Naive thymus-derived CD4-positive, alpha-beta T cell (primary cell): ENCODE results near the gene BUB3. TPM values are rescaled to one million over a fixed set of nuclear protein-coding genes. Genes with fewer than 3 reads are reported as not detected.

Source experiments
- ATAC-seq: fragments of 150-1000 bp; cut with Tn5 transposase; 2 replicates; pipeline ENCODE4 v1.10.0; 2021; ENCODE audit warnings: mild to moderate bottlenecking, moderate library complexity
- CTCF ChIA-PET: fragments of 350-600 bp; sonication (Branson Sonifier 250); formaldehyde crosslinking; loops from one replicate; lab custom pipeline; 2021; ENCODE audit warnings: antibody characterized with exemption; lab: Charles Lee
- POLR2A ChIA-PET: fragments of 350-600 bp; sonication (Branson Sonifier 250); formaldehyde crosslinking; loops from one replicate; lab custom pipeline; 2021; ENCODE audit warnings: antibody characterized with exemption, inconsistent platforms; lab: Charles Lee
- DNase-seq, 9 donors: peaks; one replicate each; pipeline versions ENCODE4 v3.0.0 to v3.0.0-alpha.2; 2020 to 2022; ENCODE audit warnings: mixed read lengths in 1 of 9
- H3K27ac ChIP-seq: one replicate; pipeline ENCODE4 v1.7.0; 2013; ENCODE audit warnings: mild to moderate bottlenecking, low read depth, low read length, moderate library complexity
- H3K27me3 ChIP-seq, 2 donors: one replicate each; pipeline ENCODE4 v1.7.0; 2013; ENCODE audit warnings: low read length in 2 of 2, mild to moderate bottlenecking in 2 of 2, moderate library complexity in 2 of 2; ENCODE audit not compliant: control insufficient read depth in 2 of 2, insufficient read depth in 2 of 2
- H3K36me3 ChIP-seq, 3 experiments: 1 replicate in 2 of 3; 2 replicates in 1 of 3; pipeline ENCODE4 v1.7.0; 2013; ENCODE audit warnings: low read length in 3 of 3, mild to moderate bottlenecking in 3 of 3, moderate library complexity in 1 of 3; ENCODE audit not compliant: insufficient read depth in 3 of 3, control insufficient read depth in 2 of 3
- H3K4me1 ChIP-seq, 2 donors: one replicate each; pipeline ENCODE4 v1.7.0; 2013; ENCODE audit warnings: low read length in 2 of 2, mild to moderate bottlenecking in 2 of 2, moderate library complexity in 1 of 2; ENCODE audit not compliant: control insufficient read depth in 2 of 2, insufficient read depth in 2 of 2
- H3K4me3 ChIP-seq: 2 replicates; pipeline ENCODE4 v1.7.0; 2013; ENCODE audit warnings: mild to moderate bottlenecking, low read length
- H3K9me3 ChIP-seq, 3 experiments: 1 replicate in 2 of 3; 2 replicates in 1 of 3; pipeline ENCODE4 v1.7.0; 2013; ENCODE audit warnings: low read length in 3 of 3; ENCODE audit not compliant: control insufficient read depth in 2 of 3
- H3K27ac Mint-ChIP-seq, 9 donors: one replicate each; pipeline ENCODE4 v1.8.0; 2020 to 2022; ENCODE audit warnings: mixed read lengths in 9 of 9, mild to moderate bottlenecking in 8 of 9, moderate library complexity in 5 of 9, inconsistent platforms in 2 of 9
- H3K27me3 Mint-ChIP-seq, 5 donors: one replicate each; pipeline ENCODE4 v1.8.0; 2021 to 2022; ENCODE audit warnings: mixed read lengths in 5 of 5, mild to moderate bottlenecking in 1 of 5
- H3K36me3 Mint-ChIP-seq, 5 donors: one replicate each; pipeline ENCODE4 v1.8.0; 2020 to 2022; ENCODE audit warnings: mixed read lengths in 5 of 5, mild to moderate bottlenecking in 3 of 5, inconsistent platforms in 1 of 5
- H3K4me1 Mint-ChIP-seq, 7 donors: one replicate each; pipeline ENCODE4 v1.8.0; 2020 to 2022; ENCODE audit warnings: mixed read lengths in 7 of 7, mild to moderate bottlenecking in 3 of 7, inconsistent platforms in 1 of 7
- H3K4me3 Mint-ChIP-seq, 10 donors: one replicate each; pipeline ENCODE4 v1.8.0; 2020 to 2022; ENCODE audit warnings: mild to moderate bottlenecking in 10 of 10, mixed read lengths in 10 of 10, moderate library complexity in 6 of 10, inconsistent platforms in 2 of 10
- H3K9me3 Mint-ChIP-seq, 11 donors: one replicate each; pipeline ENCODE4 v1.8.0; 2020 to 2022; ENCODE audit warnings: mixed read lengths in 11 of 11, mild to moderate bottlenecking in 4 of 11, inconsistent platforms in 1 of 11, moderate library complexity in 1 of 11
- intact Hi-C, 2 donors: fragments of 100-400 bp; cut with micrococcal nuclease; formaldehyde crosslinking; loops; one replicate each; pipeline ENCODE4 v1.15.1; 2023
- polyA plus RNA-seq, 2 donors: library from polyadenylated mRNA; unstranded; fragments of 300-500 nt; fragmentation: Illumina TruSeq; gene quantifications; one replicate each; pipeline ENCODE4 v1.2.3, GENCODE V29; 2021
- total RNA-seq, 6 experiments: library from RNA in 5 of 6; stranded (reverse) in 5 of 6; gene quantifications; 1 replicate in 5 of 6; 2 replicates in 1 of 6; pipeline ENCODE4 v1.2.3 and lab custom pipeline; 2021 to 2026

Gene BUB3
- total and polyA plus RNA-seq, 7 experiments from 2014 or later = 91.4 to 255 (median 180) TPM

DNA sequence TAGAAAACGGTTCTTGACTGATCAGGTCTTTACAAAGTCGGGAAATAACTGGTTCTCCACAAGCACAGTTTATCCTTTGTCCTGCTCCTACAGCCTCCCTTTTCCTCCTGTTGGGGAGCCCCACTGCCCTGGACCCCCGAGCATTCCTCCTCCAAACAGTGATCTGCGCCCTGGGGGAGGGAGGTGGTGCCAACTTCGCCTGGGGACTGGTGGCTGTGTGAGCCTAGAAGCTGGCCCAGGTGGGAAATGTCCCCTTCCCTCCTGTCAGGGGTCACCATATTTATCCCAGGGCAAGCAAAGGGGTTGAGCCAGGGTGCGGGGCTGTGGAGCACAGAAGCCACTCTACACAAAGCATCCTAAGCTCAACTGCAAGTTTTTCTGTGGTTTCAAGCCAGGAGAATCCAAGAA, 13.2 kb upstream of the BUB3 start:
- H3K4me1 Mint-ChIP-seq = peaks cover 26 to 82% (median 69%) of the 10 kb centered on the region in 7 donors
- peak overlapping the region in 1 of 10 donors; percentile 52 for H3K4me3 Mint-ChIP-seq
- Histone ChIP-seq H3K4me3 (no peak overlapping the region), H3K9me3 (no peaks in the 10 kb centered on the region), H3K27ac (no peak overlapping the region), H3K36me3 (no peaks in the 10 kb centered on the region), H3K27me3 (peaks cover 41 to 61% of the 10 kb centered on the region in 2 donors), H3K4me1 (peaks cover 20 to 66% of the 10 kb centered on the region in 2 donors)
- intact Hi-C loops = loop anchor here (1.0 to 2.0 kb wide), 2 partner anchors 8 to 240 kb away; no protein-coding TSS in a partner anchor
- ChIA-PET CTCF (no interaction called here), POLR2A (interaction anchor here (1.0 to 1.6 kb wide), 2 partner anchors 20 to 100 kb away, joined by 3 read pairs; no protein-coding TSS in a partner anchor)
- ATAC-seq (no peak), DNase-seq (no peak)
- H3K27ac Mint-ChIP-seq = no peak overlapping the region
- H3K36me3 Mint-ChIP-seq = peaks cover 0 to 4% (median 0%) of the 10 kb centered on the region in 5 donors
- H3K27me3 Mint-ChIP-seq = peaks cover 86 to 93% (median 88%) of the 10 kb centered on the region in 5 donors
- H3K9me3 Mint-ChIP-seq = peaks cover 0 to 3% (median 0%) of the 10 kb centered on the region in 11 donors

DNA sequence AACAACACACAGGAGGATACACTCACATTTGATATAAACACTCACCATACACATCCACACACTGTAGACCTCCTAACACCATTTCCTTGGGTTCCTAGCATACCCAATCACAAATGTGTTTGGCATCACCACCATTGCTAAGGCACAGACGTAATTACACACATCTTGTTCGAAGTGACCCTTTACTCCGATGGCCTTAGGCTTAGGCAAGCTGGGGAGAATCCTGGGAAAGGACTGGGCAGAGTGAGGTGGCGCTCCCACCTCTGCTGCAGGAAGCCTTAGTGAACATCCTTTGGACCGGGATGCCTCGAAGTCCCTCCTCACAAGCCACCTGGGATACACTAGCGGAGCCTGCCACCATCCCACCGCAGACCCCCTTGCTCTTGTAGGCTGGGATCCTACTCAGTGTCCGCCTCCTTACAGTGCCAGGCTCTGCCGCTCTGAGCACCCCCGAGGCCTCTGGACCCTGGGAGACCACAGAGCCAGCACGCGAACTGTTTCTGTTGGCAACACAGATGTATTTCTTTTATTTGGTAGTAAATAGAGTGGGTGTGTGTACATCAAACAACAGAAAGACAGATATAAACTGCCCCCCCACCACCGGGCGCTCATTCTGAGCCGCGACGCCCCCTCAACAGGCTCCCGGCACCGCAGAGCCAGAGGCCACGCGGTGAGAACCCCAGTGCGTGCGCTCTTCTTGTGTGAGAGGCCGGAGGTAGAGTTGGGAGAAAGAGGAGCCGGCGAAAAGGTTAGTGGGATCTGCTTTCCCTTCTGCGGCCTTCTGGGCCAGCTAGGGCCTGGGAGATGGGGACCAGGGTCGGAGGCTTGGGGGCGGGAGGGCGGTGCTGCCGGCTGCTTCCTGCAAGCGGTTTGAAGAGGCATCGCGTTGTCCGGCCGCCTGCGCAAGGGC, 12.2 kb upstream of the BUB3 start:
- Mint-ChIP-seq H3K9me3 (peaks cover 0 to 3% (median 0%) of the 10 kb centered on the region in 11 donors), H3K4me3 (peak overlapping the region; percentile 0 to 71 (median 36)), H3K27ac (peak overlapping the region in 1 of 9 donors; percentile 2), H3K27me3 (peaks cover 85 to 92% (median 88%) of the 10 kb centered on the region in 5 donors), H3K36me3 (peaks cover 0 to 5% (median 0%) of the 10 kb centered on the region in 5 donors), H3K4me1 (peaks cover 26 to 86% (median 68%) of the 10 kb centered on the region in 7 donors)
- no peak overlapping the region for H3K4me3 ChIP-seq
- ATAC-seq (no peak), DNase-seq (no peak)
- ChIA-PET POLR2A (interaction anchor here (1.0 kb wide), 1 partner anchor 19 kb away, joined by 3 read pairs; no protein-coding TSS in a partner anchor), CTCF (no interaction called here)
- H3K36me3 ChIP-seq = no peaks in the 10 kb centered on the region
- H3K9me3 ChIP-seq = no peaks in the 10 kb centered on the region
- H3K27ac ChIP-seq = no peak overlapping the region
- intact Hi-C loops = loop anchor here in 1 of 2 donors (2.0 kb wide), 1 partner anchor 239 kb away; no protein-coding TSS in a partner anchor
- H3K27me3 ChIP-seq = peaks cover 41 to 59% of the 10 kb centered on the region in 2 donors
- H3K4me1 ChIP-seq = peaks cover 20 to 67% of the 10 kb centered on the region in 2 donors

DNA sequence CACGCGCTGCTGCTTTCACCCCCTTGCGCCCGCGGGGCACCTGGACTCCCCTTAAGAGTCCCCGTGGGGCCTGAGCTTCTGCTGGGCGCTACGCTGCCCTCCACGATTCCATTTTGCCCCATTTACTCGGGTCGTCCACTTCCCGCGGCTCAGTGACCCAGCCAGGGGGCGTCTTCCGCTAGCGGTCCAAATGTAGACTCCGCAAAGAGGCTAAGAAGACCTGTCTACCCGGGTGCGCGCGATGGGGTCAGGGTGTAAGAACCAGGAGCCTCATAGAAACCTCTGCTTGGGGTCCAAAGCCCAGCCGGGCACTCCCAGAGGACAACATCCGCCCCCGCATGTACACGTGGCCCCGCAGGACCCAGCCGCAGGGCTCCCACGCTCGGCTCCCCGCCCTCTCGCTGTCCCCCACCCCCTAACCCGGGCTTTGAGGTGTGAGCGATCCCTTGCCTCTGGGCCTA, 11.5 kb upstream of the BUB3 start:
- intact Hi-C loops = no loop called here
- CTCF ChIA-PET = no interaction called here
- H3K27ac Mint-ChIP-seq = peak overlapping the region in 1 of 9 donors; percentile 68

DNA sequence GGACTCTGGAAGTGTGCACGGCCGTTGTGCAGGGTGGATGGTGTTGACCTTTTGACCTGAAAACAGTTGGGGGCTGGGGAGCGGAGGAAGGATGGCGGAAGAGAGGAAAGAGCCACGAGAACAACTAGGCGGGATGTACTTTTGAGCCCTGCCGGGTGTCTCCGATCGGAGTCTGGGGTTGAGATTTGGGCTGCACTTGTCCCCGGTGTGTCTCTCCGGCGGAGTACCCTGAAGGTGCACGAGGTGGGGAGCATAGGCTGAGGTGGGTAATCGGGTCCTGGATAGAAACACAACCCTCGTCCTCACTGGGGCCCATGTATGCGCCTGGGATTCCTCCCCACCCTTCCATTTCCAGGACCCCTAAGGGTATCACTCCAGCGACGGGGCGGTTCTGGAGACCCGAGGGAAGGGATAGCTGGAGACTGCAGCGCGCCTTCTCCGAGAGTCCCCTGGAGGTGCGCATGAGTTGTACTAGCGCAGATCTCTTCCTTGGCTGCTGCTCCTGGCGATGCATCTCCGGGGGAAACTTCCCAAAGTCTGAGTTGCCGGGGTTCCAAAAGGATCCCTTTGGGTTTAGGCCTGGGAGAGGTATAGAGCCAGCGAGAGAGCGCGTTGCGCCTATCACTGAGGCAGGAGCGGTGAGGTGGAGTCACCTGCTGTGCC, 10.9 kb upstream of the BUB3 start:
- Histone ChIP-seq H3K4me3 (no peak overlapping the region), H3K27me3 (peaks cover 41 to 62% of the 10 kb centered on the region in 2 donors), H3K4me1 (peaks cover 26 to 66% of the 10 kb centered on the region in 2 donors), H3K27ac (no peak overlapping the region), H3K36me3 (no peaks in the 10 kb centered on the region), H3K9me3 (no peaks in the 10 kb centered on the region)
- intact Hi-C loops = no loop called here
- H3K4me3 Mint-ChIP-seq = peak overlapping the region; percentile 5 to 71 (median 59)
- peak overlapping the region in 1 of 9 donors; percentile 68 for H3K27ac Mint-ChIP-seq
- H3K36me3 Mint-ChIP-seq = peaks cover 0 to 6% (median 0%) of the 10 kb centered on the region in 5 donors
- peaks cover 0 to 3% (median 0%) of the 10 kb centered on the region in 11 donors for H3K9me3 Mint-ChIP-seq
- POLR2A ChIA-PET = interaction anchor here (1.3 kb wide), 1 partner anchor 98 kb away, joined by 3 read pairs; no protein-coding TSS in a partner anchor
- H3K4me1 Mint-ChIP-seq = peaks cover 27 to 83% (median 71%) of the 10 kb centered on the region in 7 donors
- H3K27me3 Mint-ChIP-seq = peaks cover 82 to 90% (median 86%) of the 10 kb centered on the region in 5 donors
- ATAC-seq (no peak), DNase-seq (no peak)
- CTCF ChIA-PET = interaction anchor here (1.1 kb wide), 1 partner anchor 9 kb away, joined by 3 read pairs; no protein-coding TSS in a partner anchor

More for the DNA sequence above, 11.5 kb upstream of the BUB3 start:
- Mint-ChIP-seq H3K36me3 (peaks cover 0 to 6% (median 0%) of the 10 kb centered on the region in 5 donors), H3K9me3 (peaks cover 0 to 3% (median 0%) of the 10 kb centered on the region in 11 donors), H3K4me3 (peak overlapping the region in 9 of 10 donors; percentile 5 to 71 (median 56)), H3K4me1 (peaks cover 27 to 88% (median 71%) of the 10 kb centered on the region in 7 donors), H3K27me3 (peaks cover 87 to 93% (median 89%) of the 10 kb centered on the region in 5 donors)
- DNase-seq (no peak), ATAC-seq (no peak)
- no peak overlapping the region for H3K4me3 ChIP-seq
- H3K9me3 ChIP-seq = no peaks in the 10 kb centered on the region
- POLR2A ChIA-PET = interaction anchor here (1.3 kb wide), 1 partner anchor 99 kb away, joined by 3 read pairs; no protein-coding TSS in a partner anchor
- peaks cover 41 to 63% of the 10 kb centered on the region in 2 donors for H3K27me3 ChIP-seq
- H3K27ac ChIP-seq = no peak overlapping the region
- H3K4me1 ChIP-seq = peaks cover 25 to 68% of the 10 kb centered on the region in 2 donors
- no peaks in the 10 kb centered on the region for H3K36me3 ChIP-seq

DNA sequence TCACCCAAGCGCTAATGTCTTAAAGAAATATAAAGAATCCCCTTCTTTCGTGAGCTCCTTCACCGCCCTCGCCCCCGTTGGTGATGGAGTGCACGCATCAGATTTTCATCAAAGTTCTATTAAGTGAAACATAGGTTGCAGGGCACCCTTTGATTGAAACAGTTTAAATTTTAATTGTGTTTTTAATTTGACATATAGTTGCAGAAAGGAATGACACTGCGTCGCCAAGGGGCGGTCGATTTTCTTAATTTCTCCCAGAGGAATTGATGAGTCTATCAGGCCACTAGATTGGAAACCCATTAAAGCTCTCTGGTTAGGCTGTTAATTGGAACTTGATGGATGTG, 10.4 kb upstream of the BUB3 start:
- Histone ChIP-seq H3K36me3 (no peaks in the 10 kb centered on the region), H3K27ac (no peak overlapping the region), H3K4me3 (no peak overlapping the region), H3K9me3 (no peaks in the 10 kb centered on the region), H3K4me1 (peaks cover 31 to 71% of the 10 kb centered on the region in 2 donors), H3K27me3 (peaks cover 40 to 62% of the 10 kb centered on the region in 2 donors)
- Mint-ChIP-seq H3K9me3 (peaks cover 0 to 3% (median 0%) of the 10 kb centered on the region in 11 donors), H3K27ac (peak overlapping the region in 1 of 9 donors; percentile 59), H3K4me1 (peaks cover 26 to 80% (median 69%) of the 10 kb centered on the region in 7 donors), H3K4me3 (peak overlapping the region in 8 of 10 donors; percentile 44 to 71 (median 59)), H3K36me3 (peaks cover 0 to 4% (median 0%) of the 10 kb centered on the region in 5 donors), H3K27me3 (peaks cover 77 to 87% (median 82%) of the 10 kb centered on the region in 5 donors)
- intact Hi-C loops = no loop called here
- ATAC-seq = no peak
- no peak for DNase-seq
- CTCF ChIA-PET = interaction anchor here (1.1 kb wide), 1 partner anchor 10 kb away, joined by 3 read pairs; no protein-coding TSS in a partner anchor
- POLR2A ChIA-PET = interaction anchor here (1.3 kb wide), 1 partner anchor 98 kb away, joined by 3 read pairs; no protein-coding TSS in a partner anchor
